H9 (cell line): ENCODE data around the gene HAT1. TPM values are rescaled to one million over a fixed set of nuclear protein-coding genes. Genes with fewer than 3 reads are reported as not detected.

ENCODE experiments used
- DNase-seq: peaks from one replicate; pipeline ENCODE4 v3.0.0-alpha.2; 2017
- H2AFZ ChIP-seq: one replicate; pipeline ENCODE4 v1.6.1; 2013; ENCODE audit warnings: mild to moderate bottlenecking, low read length, control low read depth, moderate library complexity
- H2AK5ac ChIP-seq: 2 replicates; pipeline ENCODE4 v1.6.1; 2013; ENCODE audit warnings: low read length, control low read depth, mixed read lengths; ENCODE audit not compliant: insufficient read length
- H2BK120ac ChIP-seq: one replicate; pipeline ENCODE4 v1.6.1; 2013; ENCODE audit warnings: low read depth, mild to moderate bottlenecking, low read length, control low read depth, inconsistent platforms; ENCODE audit not compliant: poor library complexity, severe bottlenecking
- H2BK12ac ChIP-seq: 2 replicates; pipeline ENCODE4 v1.6.1; 2013; ENCODE audit warnings: low read length, control low read depth, mixed read lengths, low read depth; ENCODE audit not compliant: insufficient read length
- H2BK15ac ChIP-seq: 2 replicates; pipeline ENCODE4 v1.6.1; 2013; ENCODE audit warnings: low read depth, low read length, control low read depth
- H2BK20ac ChIP-seq: one replicate; pipeline ENCODE4 v1.6.1; 2013; ENCODE audit warnings: low read depth, mild to moderate bottlenecking, low read length, control low read depth, inconsistent platforms; ENCODE audit not compliant: poor library complexity, severe bottlenecking
- H2BK5ac ChIP-seq: 2 replicates; pipeline ENCODE4 v1.6.1; 2013; ENCODE audit warnings: low read length, control low read depth, mixed read lengths; ENCODE audit not compliant: insufficient read length
- H3K14ac ChIP-seq: 2 replicates; pipeline ENCODE4 v1.6.1; 2013; ENCODE audit warnings: low read length, control low read depth; ENCODE audit not compliant: insufficient read depth
- H3K18ac ChIP-seq: 2 replicates; pipeline ENCODE4 v1.6.1; 2013; ENCODE audit warnings: low read depth, mild to moderate bottlenecking, mixed read lengths, low read length, control low read depth; ENCODE audit not compliant: insufficient read length
- H3K23ac ChIP-seq: 2 replicates; pipeline ENCODE4 v1.6.1; 2013; ENCODE audit warnings: low read length, control low read depth, mixed read lengths, low read depth; ENCODE audit not compliant: insufficient read length
- H3K23me2 ChIP-seq: 2 replicates; pipeline ENCODE4 v1.6.1; 2013; ENCODE audit warnings: low read depth, mild to moderate bottlenecking, mixed read lengths, low read length, control low read depth; ENCODE audit not compliant: insufficient read length, poor library complexity, severe bottlenecking
- H3K27ac ChIP-seq: 2 replicates; pipeline ENCODE4 v1.5.1; 2013; ENCODE audit warnings: low read length, control low read depth, mixed read lengths, low read depth; ENCODE audit not compliant: insufficient read length
- H3K27me3 ChIP-seq: 2 replicates; pipeline ENCODE4 v1.6.1; 2013; ENCODE audit warnings: low read length, control low read depth, inconsistent platforms; ENCODE audit not compliant: insufficient read depth
- H3K4ac ChIP-seq: 2 replicates; pipeline ENCODE4 v1.6.1; 2013; ENCODE audit warnings: low read depth, mild to moderate bottlenecking, control low read depth, inconsistent platforms, low read length, moderate library complexity
- H3K4me1 ChIP-seq: 2 replicates; pipeline ENCODE4 v1.6.1; 2013; ENCODE audit warnings: low read length, control low read depth, inconsistent platforms; ENCODE audit not compliant: insufficient read depth
- H3K4me2 ChIP-seq: 2 replicates; pipeline ENCODE4 v1.6.1; 2013; ENCODE audit warnings: low read length, control low read depth, mixed read lengths; ENCODE audit not compliant: insufficient read length, insufficient read depth
- H3K56ac ChIP-seq: 2 replicates; pipeline ENCODE4 v1.6.1; 2013; ENCODE audit warnings: low read depth, mild to moderate bottlenecking, mixed read lengths, low read length, control low read depth; ENCODE audit not compliant: insufficient read length
- H3K79me1 ChIP-seq: 2 replicates; pipeline ENCODE4 v1.6.1; 2013; ENCODE audit warnings: low read depth, mild to moderate bottlenecking, moderate library complexity, low read length, control low read depth, inconsistent platforms; ENCODE audit not compliant: insufficient read depth, poor library complexity, severe bottlenecking
- H3K79me2 ChIP-seq: 2 replicates; pipeline ENCODE4 v1.6.1; 2013; ENCODE audit warnings: low read length, control low read depth, inconsistent platforms; ENCODE audit not compliant: insufficient read depth
- H3K9ac ChIP-seq: 2 replicates; pipeline ENCODE4 v1.6.1; 2013; ENCODE audit warnings: low read length, control low read depth, mixed read lengths; ENCODE audit not compliant: insufficient read length; ENCODE audit errors: extremely low read depth
- H3K9me3 ChIP-seq: one replicate; pipeline ENCODE4 v1.6.1; 2013; ENCODE audit warnings: low read depth, low read length, inconsistent platforms; ENCODE audit not compliant: control insufficient read depth
- H3T11ph ChIP-seq: one replicate; pipeline ENCODE4 v1.6.1; 2013; ENCODE audit warnings: mild to moderate bottlenecking, low read length, control low read depth, inconsistent platforms
- H4K20me1 ChIP-seq: one replicate; pipeline ENCODE4 v1.6.1; 2013; ENCODE audit not compliant: control insufficient read depth, insufficient read length, insufficient read depth
- H4K5ac ChIP-seq: 2 replicates; pipeline ENCODE4 v1.6.1; 2013; ENCODE audit warnings: low read depth, mild to moderate bottlenecking, mixed read lengths, low read length, control low read depth; ENCODE audit not compliant: insufficient read length
- H4K8ac ChIP-seq: replicated peaks from 2 replicates; pipeline ENCODE4 v1.6.1; 2013; ENCODE audit warnings: low read length, control low read depth, mixed read lengths, low read depth; ENCODE audit not compliant: insufficient read length
- H4K91ac ChIP-seq: 2 replicates; pipeline ENCODE4 v1.6.1; 2013; ENCODE audit warnings: low read depth, mild to moderate bottlenecking, moderate library complexity, mixed read lengths, low read length, control low read depth; ENCODE audit not compliant: insufficient read length
- H3K27ac Mint-ChIP-seq, 3 experiments: 2 replicates in 2 of 3; 3 replicates in 1 of 3; pipeline ENCODE4 v1.8.0; 2020 to 2021; ENCODE audit warnings: mixed read lengths in 3 of 3, mild to moderate bottlenecking in 1 of 3, moderate library complexity in 1 of 3
- H3K27me3 Mint-ChIP-seq: 2 replicates; pipeline ENCODE4 v1.8.0; 2021; ENCODE audit warnings: low read depth, mild to moderate bottlenecking, moderate library complexity, mixed read lengths
- H3K36me3 Mint-ChIP-seq, 3 experiments: 2 replicates in 2 of 3; 3 replicates in 1 of 3; pipeline ENCODE4 v1.8.0; 2020 to 2021; ENCODE audit warnings: low read depth in 3 of 3, mixed read lengths in 3 of 3; ENCODE audit not compliant: insufficient read depth in 1 of 3
- H3K4me1 Mint-ChIP-seq, 2 experiments: 2 replicates each; pipeline ENCODE4 v1.8.0; 2020; ENCODE audit warnings: mixed read lengths in 2 of 2
- H3K4me3 Mint-ChIP-seq, 2 experiments: 2 replicates in 1 of 2; 3 replicates in 1 of 2; pipeline ENCODE4 v1.8.0; 2020 to 2021; ENCODE audit warnings: mild to moderate bottlenecking in 2 of 2, mixed read lengths in 2 of 2, moderate library complexity in 1 of 2
- H3K9me3 Mint-ChIP-seq, 2 experiments: 2 replicates in 1 of 2; 3 replicates in 1 of 2; pipeline ENCODE4 v1.8.0; 2020; ENCODE audit warnings: mild to moderate bottlenecking in 2 of 2, mixed read lengths in 2 of 2, moderate library complexity in 1 of 2
- CTCF ChIP-seq: fragments of 200-600 bp; sonication (generic); conservative IDR thresholded peaks from 3 replicates; pipeline ENCODE4 v1.8.0; 2021; ENCODE audit warnings: antibody characterized with exemption, mild to moderate bottlenecking
- WGBS: extraction: QIAGEN DNeasy Blood & Tissue Kit; methylation state at CpG from one replicate; pipeline ENCODE4 v1.1.7; 2013; ENCODE audit warnings: missing lambda C conversion rate, low lambda C conversion rate, mixed read lengths; ENCODE audit not compliant: insufficient read length; ENCODE audit errors: extremely low coverage; 5-methylcytosine and 5-hydroxymethylcytosine counted together
- total RNA-seq: library from RNA; stranded (reverse); gene quantifications from 2 replicates; pipeline ENCODE4 v1.2.1, GENCODE V29; 2021

Gene HAT1
- total RNA-seq, 1 experiment from 2014 or later, result 73.0 TPM

DNA sequence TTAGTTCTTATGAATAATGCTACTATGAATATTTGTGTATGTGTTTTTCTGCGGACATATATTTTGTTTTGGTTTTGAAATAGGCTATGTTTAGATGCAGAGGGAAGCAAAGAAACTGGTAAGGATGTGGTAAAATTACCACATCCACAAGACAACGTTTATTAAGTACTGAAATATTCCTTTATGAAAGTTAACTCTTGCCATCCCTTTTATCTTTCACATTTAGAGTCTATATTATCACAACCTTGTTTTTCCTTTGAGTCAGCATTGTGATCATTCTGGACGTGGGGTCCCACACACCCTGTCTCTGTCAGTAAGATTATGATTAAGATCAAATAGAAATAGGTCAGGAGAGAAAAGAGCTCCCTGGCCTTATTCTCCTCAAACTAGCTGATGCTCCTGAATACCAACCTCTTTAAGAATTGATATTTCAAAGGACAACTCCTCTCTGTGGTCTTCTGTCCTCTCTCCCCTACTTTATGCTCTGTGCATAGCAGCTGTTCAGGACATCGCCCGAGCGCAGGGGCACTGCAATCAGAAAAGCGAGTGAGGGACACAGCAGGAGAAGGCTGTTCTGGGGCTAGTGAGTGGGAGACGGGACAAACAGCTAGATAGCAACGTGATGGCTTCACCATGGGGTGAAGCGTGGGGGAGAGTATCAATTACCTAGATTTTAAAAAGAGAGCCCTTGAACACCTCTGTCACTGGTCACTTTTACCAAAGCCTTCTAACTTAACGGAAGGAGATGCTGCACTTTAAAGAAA lies 89.7 kb downstream of the HAT1 start:
- H3K9me3 Mint-ChIP-seq, result no peaks in the 10 kb centered on the region
- DNase-seq, result no peak
- H3K27ac Mint-ChIP-seq, result no peak overlapping the region

More for the DNA sequence above, 89.7 kb downstream of the HAT1 start:
- no CpG with 5 or more reads among the region's 11 CpGs for WGBS
- Histone ChIP-seq H3K9ac (no peak overlapping the region), H2BK15ac (no peak overlapping the region), H2BK20ac (no peak overlapping the region), H3K18ac (no peak overlapping the region), H3K4ac (no peak overlapping the region), H3T11ph (no peak overlapping the region), H3K23me2 (no peaks in the 10 kb centered on the region), H2AK5ac (no peak overlapping the region), H3K4me2 (no peak overlapping the region), H3K14ac (no peak overlapping the region), H4K5ac (no peak overlapping the region), H4K91ac (no peak overlapping the region), H3K23ac (no peak overlapping the region), H2AFZ (no peak overlapping the region), H3K27me3 (no peaks in the 10 kb centered on the region), H3K9me3 (no peaks in the 10 kb centered on the region), H2BK120ac (no peak overlapping the region), H3K27ac (no peak overlapping the region), H4K20me1 (no peaks in the 10 kb centered on the region), H4K8ac (no peak overlapping the region), H2BK5ac (no peak overlapping the region), H3K79me2 (peaks cover 2% of the 10 kb centered on the region; the same call in 1 of the 2 replicates), H2BK12ac (no peak overlapping the region), H3K56ac (no peak overlapping the region), H3K4me1 (peaks cover 3% of the 10 kb centered on the region; the same call in 1 of the 2 replicates), H3K79me1 (no peaks in the 10 kb centered on the region)
- TF ChIP-seq CTCF, result no peak
- peaks cover 17 to 18% of the 10 kb centered on the region in 2 experiments for H3K4me1 Mint-ChIP-seq
- no peak overlapping the region for H3K4me3 Mint-ChIP-seq
- no peaks in the 10 kb centered on the region for H3K36me3 Mint-ChIP-seq
- no peaks in the 10 kb centered on the region; the same call in 1 of the 2 replicates for H3K27me3 Mint-ChIP-seq
